Thoracic aorta (tissue), 2 donors: ENCODE results near the gene ALCAM. TPM values are rescaled to one million over a fixed set of nuclear protein-coding genes. Genes with fewer than 3 reads are reported as not detected.

Source experiments
- ATAC-seq: fragments of 150-250 bp; one replicate; pipeline ENCODE4 v1.8.0; 2017; ENCODE audit warnings: low read depth; ENCODE audit not compliant: insufficient number of reproducible peaks, low FRiP score
- DNase-seq: peaks from one replicate; pipeline ENCODE4 v3.0.0-alpha.2; 2020; ENCODE audit warnings: low spot score
- H3K27ac ChIP-seq, 2 donors: fragments of 200-600 bp; sonication (generic); 1 replicate in 1 of 2; 2 replicates in 1 of 2; pipeline ENCODE4 v1.5.1; 2016; ENCODE audit warnings: mild to moderate bottlenecking in 2 of 2, moderate library complexity in 2 of 2
- H3K27me3 ChIP-seq: fragments of 200-600 bp; sonication (generic); replicated peaks from 2 replicates; pipeline ENCODE4 v1.6.0; 2016; ENCODE audit warnings: mild to moderate bottlenecking; ENCODE audit not compliant: insufficient read depth
- H3K36me3 ChIP-seq: fragments of 200-600 bp; sonication (generic); one replicate; pipeline ENCODE4 v1.5.1; 2016
- H3K4me1 ChIP-seq, 2 donors: fragments of 200-600 bp; sonication (generic); 1 replicate in 1 of 2; 2 replicates in 1 of 2; pipeline versions ENCODE4 v1.5.1 to v1.6.0; 2016; ENCODE audit warnings: low read depth in 2 of 2, mild to moderate bottlenecking in 1 of 2; ENCODE audit not compliant: control insufficient read depth in 1 of 2
- H3K4me3 ChIP-seq: fragments of 200-600 bp; sonication (generic); 2 replicates; pipeline ENCODE4 v1.5.1; 2016; ENCODE audit warnings: mild to moderate bottlenecking
- H3K9me3 ChIP-seq: fragments of 200-600 bp; sonication (generic); 2 replicates; pipeline ENCODE4 v1.5.1; 2016
- total RNA-seq, 2 donors: library from RNA; depleted of rRNA; stranded (reverse); fragments of >200 nt; gene quantifications; one replicate each; pipeline versions ENCODE4 v1.1.0 to v1.2.3, GENCODE V29; 2016
- TF ChIP-seq, protein P1 (sequence below): fragments of 200-600 bp; sonication (generic); IDR thresholded peaks from one replicate; pipeline ENCODE4 v1.5.1; 2019; ENCODE audit warnings: antibody characterized with exemption

The ALCAM gene
- total RNA-seq, 2 donors from 2014 or later: 109 to 122 TPM

DNA sequence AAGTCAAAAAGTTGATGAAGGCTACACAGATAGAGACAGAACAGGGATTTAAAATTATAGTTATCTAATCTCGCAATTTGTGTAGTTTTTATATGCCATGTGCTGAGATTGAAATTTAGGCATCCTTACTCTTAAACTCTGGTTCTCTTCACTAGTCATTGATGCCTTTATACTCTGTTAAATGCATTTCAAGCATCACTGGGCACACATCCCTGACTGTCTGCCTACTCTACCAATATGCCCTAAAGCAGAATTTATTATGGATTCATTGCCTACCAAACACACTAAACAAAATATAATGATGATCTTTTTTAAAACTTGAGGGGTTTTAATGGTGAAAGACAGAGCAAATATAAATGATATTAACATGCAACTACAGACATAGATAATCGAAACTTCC is 10.3 kb upstream of the ALCAM start:
- ATAC-seq: no peak
- Histone ChIP-seq H3K27me3 (no peaks in the 10 kb centered on the region), H3K4me1 (peaks cover 3 to 15% of the 10 kb centered on the region in 2 donors), H3K9me3 (no peaks in the 10 kb centered on the region), H3K27ac (no peak overlapping the region), H3K4me3 (no peak overlapping the region), H3K36me3 (no peaks in the 10 kb centered on the region)
- TF ChIP-seq, protein P1, sequence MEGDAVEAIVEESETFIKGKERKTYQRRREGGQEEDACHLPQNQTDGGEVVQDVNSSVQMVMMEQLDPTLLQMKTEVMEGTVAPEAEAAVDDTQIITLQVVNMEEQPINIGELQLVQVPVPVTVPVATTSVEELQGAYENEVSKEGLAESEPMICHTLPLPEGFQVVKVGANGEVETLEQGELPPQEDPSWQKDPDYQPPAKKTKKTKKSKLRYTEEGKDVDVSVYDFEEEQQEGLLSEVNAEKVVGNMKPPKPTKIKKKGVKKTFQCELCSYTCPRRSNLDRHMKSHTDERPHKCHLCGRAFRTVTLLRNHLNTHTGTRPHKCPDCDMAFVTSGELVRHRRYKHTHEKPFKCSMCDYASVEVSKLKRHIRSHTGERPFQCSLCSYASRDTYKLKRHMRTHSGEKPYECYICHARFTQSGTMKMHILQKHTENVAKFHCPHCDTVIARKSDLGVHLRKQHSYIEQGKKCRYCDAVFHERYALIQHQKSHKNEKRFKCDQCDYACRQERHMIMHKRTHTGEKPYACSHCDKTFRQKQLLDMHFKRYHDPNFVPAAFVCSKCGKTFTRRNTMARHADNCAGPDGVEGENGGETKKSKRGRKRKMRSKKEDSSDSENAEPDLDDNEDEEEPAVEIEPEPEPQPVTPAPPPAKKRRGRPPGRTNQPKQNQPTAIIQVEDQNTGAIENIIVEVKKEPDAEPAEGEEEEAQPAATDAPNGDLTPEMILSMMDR: no peak
- no peak for DNase-seq

DNA sequence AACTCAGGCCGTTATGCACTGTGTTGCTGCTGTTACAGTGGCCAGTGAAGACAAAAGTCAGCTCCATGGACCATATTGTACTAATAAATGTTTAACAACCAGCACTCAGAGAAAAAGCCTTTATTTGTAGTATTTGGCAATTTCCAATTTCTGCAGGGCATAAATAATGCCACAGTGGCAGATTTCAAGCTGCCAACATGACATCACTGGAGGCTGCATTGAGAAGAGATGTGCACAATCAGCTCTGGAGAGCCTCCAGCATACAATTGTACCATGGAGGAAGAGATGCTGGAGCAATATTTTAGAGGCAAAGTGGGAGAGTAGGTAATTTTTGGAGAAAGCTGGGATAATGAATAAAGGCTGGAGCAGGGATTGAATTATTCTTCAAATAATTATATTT is 9.7 kb upstream of the ALCAM start:
- H3K4me3 ChIP-seq: no peak overlapping the region
- H3K9me3 ChIP-seq: no peaks in the 10 kb centered on the region
- peaks cover 7 to 15% of the 10 kb centered on the region in 2 donors for H3K4me1 ChIP-seq
- no peaks in the 10 kb centered on the region for H3K27me3 ChIP-seq
- no peak for DNase-seq
- no peak overlapping the region for H3K27ac ChIP-seq
- TF ChIP-seq, protein P1: no peak
- no peak for ATAC-seq
- H3K36me3 ChIP-seq: no peaks in the 10 kb centered on the region

DNA sequence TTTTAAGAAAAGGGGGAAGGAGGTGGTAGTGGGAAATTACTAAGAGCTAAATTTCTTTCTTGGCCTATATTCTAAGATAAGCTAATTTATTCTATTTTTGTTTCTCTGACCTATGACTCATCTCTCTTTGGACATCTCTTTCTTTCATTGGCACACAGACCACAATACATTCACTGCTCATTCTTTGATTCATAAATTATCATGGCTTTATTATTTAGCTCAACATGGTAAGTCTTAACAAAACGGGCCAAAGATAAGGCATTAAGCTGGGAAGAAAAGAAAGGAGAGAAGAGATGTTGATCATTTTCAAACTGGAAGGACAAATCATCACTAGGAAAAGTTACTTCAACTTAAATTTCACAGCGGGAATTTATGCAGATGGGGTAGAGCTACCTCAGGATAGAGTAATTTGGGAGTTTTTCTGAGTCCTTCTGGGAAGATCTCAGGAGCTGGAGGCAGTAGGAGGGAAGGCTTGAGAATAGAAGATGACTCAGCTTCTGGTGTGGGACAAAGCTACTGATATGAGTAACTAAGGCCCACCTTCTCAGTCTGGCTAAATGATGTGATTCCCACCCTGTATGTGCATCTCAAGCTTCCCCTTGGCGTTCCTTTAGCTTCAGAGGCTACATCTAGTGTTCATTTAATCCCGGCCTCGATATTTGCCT is 7.5 kb upstream of the ALCAM start:
- H3K27ac ChIP-seq: peak overlapping the region; percentile 16 to 60
- DNase-seq (no peak), ATAC-seq (peak; percentile 67)

DNA sequence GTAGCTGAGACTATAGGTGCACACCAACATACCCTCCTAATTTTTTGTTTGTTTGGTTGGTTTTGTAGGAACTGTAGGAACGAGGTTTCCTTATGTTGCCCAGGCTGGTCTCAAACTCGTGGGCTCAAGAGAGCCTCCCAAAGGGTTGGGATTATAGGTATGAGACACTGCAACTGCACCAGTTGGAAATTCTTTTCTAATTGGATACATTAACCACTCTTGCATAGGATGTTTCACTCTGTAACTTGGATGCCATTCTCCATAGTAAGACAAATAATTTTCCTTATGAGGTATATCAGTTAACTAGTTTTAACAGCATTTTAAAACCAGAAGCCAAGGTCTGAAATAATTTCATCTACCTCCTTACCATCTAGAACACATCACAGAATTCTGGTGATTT is 6.7 kb upstream of the ALCAM start:
- Histone ChIP-seq H3K4me3 (no peak overlapping the region), H3K4me1 (peaks cover 8 to 23% of the 10 kb centered on the region in 2 donors), H3K36me3 (no peaks in the 10 kb centered on the region), H3K9me3 (no peaks in the 10 kb centered on the region), H3K27ac (peak overlapping the region in 1 of 2 donors; percentile 60), H3K27me3 (no peaks in the 10 kb centered on the region)
- DNase-seq (no peak), ATAC-seq (no peak)
- TF ChIP-seq, protein P1: no peak

More for the DNA sequence above, 7.5 kb upstream of the ALCAM start:
- Histone ChIP-seq H3K4me1 (peaks cover 8 to 25% of the 10 kb centered on the region in 2 donors), H3K4me3 (no peak overlapping the region), H3K36me3 (no peaks in the 10 kb centered on the region), H3K9me3 (no peaks in the 10 kb centered on the region), H3K27me3 (no peaks in the 10 kb centered on the region)
- TF ChIP-seq, protein P1: no peak

DNA sequence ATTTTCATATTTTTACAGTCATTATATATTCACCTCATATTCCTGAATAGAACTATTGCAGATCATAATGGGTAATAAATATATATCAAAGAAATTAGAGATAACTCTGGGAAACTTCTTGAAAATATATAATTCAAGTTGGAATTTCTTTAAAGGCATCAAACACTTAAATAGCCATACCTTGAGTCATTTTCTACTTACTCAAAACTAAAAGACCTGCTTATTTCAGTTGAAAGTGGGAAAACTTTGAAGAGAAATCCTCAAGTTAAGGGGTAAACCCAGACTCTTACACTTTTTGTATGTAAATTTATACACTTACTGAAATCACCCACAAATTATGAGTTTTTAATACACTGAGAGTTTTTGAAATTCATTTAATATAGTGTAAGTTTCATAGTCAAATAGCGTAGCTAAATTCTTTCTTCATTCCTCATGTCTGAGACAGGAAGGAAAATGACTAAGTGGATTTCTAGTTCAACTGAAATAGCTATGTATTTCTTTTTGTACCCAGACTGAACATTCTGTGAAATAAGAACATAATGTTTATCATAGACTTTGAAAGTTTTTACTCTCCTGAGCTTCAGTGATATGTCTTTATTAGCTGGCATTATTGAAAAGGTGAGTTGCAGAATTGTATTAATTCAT is 4.6 kb upstream of the ALCAM start:
- peak overlapping the region; percentile 71 to 74 for H3K27ac ChIP-seq
- TF ChIP-seq, protein P1: no peak
- H3K36me3 ChIP-seq: no peaks in the 10 kb centered on the region
- no peaks in the 10 kb centered on the region for H3K9me3 ChIP-seq
- no peak overlapping the region for H3K4me3 ChIP-seq
- H3K4me1 ChIP-seq: peaks cover 11 to 29% of the 10 kb centered on the region in 2 donors
- ATAC-seq: no peak
- H3K27me3 ChIP-seq: no peaks in the 10 kb centered on the region
- no peak for DNase-seq
